DOHH2 (cell line): ENCODE results near the gene ZNF765.

Experiments used
- CTCF ChIP-seq: fragments of 200-600 bp; sonication (generic); IDR thresholded peaks from one replicate; pipeline ENCODE4 v1.5.1; 2014; ENCODE audit warnings: antibody characterized with exemption, mild to moderate bottlenecking, low read depth, low read length; ENCODE audit not compliant: poor library complexity, severe bottlenecking
- EZH2phosphoT487 ChIP-seq: fragments of 200-600 bp; sonication (generic); IDR thresholded peaks from 2 replicates; pipeline ENCODE4 v1.6.1; 2017; ENCODE audit warnings: borderline replicate concordance, mild to moderate bottlenecking, antibody characterized with exemption, low read length, moderate library complexity, mixed read lengths

- TF ChIP-seq EZH2phosphoT487 (no peak), CTCF (no peak)
Measured at GRCh38 chr19:53365134-53365898, 29.6 kb upstream of the ZNF765 start, which contains the start of gene ZNF525.
